Mesenchymal stem cell (in vitro differentiated cells and primary cell): Measurements from ENCODE around the gene SORBS2.

Experiments used
- DNase-seq: peaks from one replicate; pipeline ENCODE4 v3.0.0-alpha.2; 2013
- H2AFZ ChIP-seq: one replicate; pipeline ENCODE4 v1.6.1; 2013; ENCODE audit warnings: low read depth, mild to moderate bottlenecking, control low read depth, inconsistent platforms, low read length, moderate library complexity
- H2AK5ac ChIP-seq: 2 replicates; pipeline ENCODE4 v1.6.1; 2013; ENCODE audit warnings: low read length, moderate library complexity, mild to moderate bottlenecking, inconsistent platforms; ENCODE audit not compliant: severe bottlenecking
- H2BK120ac ChIP-seq: one replicate; pipeline ENCODE4 v1.6.1; 2013; ENCODE audit warnings: low read depth, mild to moderate bottlenecking, inconsistent platforms, low read length, moderate library complexity
- H2BK12ac ChIP-seq, 2 experiments: one replicate each; pipeline ENCODE4 v1.6.1; 2013; ENCODE audit warnings: inconsistent platforms in 2 of 2, low read length in 2 of 2, mild to moderate bottlenecking in 2 of 2, moderate library complexity in 2 of 2, control low read depth in 1 of 2
- H2BK15ac ChIP-seq: one replicate; pipeline ENCODE4 v1.6.1; 2013; ENCODE audit warnings: mild to moderate bottlenecking, low read depth, inconsistent platforms; ENCODE audit not compliant: poor library complexity, severe bottlenecking
- H2BK5ac ChIP-seq: 2 replicates; pipeline ENCODE4 v1.6.1; 2013; ENCODE audit warnings: low read depth, mild to moderate bottlenecking, low read length, control low read depth, inconsistent platforms; ENCODE audit not compliant: poor library complexity, severe bottlenecking
- H3K14ac ChIP-seq, 2 experiments: one replicate each; pipeline ENCODE4 v1.6.1; 2013; ENCODE audit warnings: inconsistent platforms in 2 of 2, low read length in 2 of 2, control low read depth in 1 of 2, mild to moderate bottlenecking in 1 of 2, moderate library complexity in 1 of 2
- H3K18ac ChIP-seq, 2 experiments: one replicate each; pipeline ENCODE4 v1.6.1; 2013; ENCODE audit warnings: inconsistent platforms in 2 of 2, low read length in 2 of 2, control low read depth in 1 of 2, low read depth in 1 of 2, mild to moderate bottlenecking in 1 of 2
- H3K23ac ChIP-seq, 2 experiments: one replicate each; pipeline ENCODE4 v1.6.1; 2013; ENCODE audit warnings: inconsistent platforms in 2 of 2, low read length in 2 of 2, mild to moderate bottlenecking in 2 of 2, moderate library complexity in 2 of 2, control low read depth in 1 of 2
- H3K27ac ChIP-seq: 2 replicates; pipeline ENCODE4 v1.5.1; 2013; ENCODE audit warnings: mild to moderate bottlenecking, moderate library complexity, low read length, control low read depth, inconsistent platforms; ENCODE audit not compliant: poor library complexity, severe bottlenecking
- H3K27me3 ChIP-seq, 2 experiments: 2 replicates each; pipeline versions ENCODE4 v1.6.1 to v1.7.0; 2013; ENCODE audit warnings: low read length in 2 of 2, mild to moderate bottlenecking in 2 of 2, moderate library complexity in 2 of 2, control low read depth in 1 of 2, inconsistent platforms in 1 of 2; ENCODE audit not compliant: control insufficient read depth in 1 of 2, insufficient read depth in 1 of 2
- H3K36me3 ChIP-seq, 2 experiments: 2 replicates each; pipeline versions ENCODE4 v1.6.1 to v1.7.0; 2013; ENCODE audit warnings: low read length in 2 of 2, control low read depth in 1 of 2, inconsistent platforms in 1 of 2, low read depth in 1 of 2, mild to moderate bottlenecking in 1 of 2; ENCODE audit not compliant: insufficient read depth in 2 of 2, control insufficient read depth in 1 of 2
- H3K4ac ChIP-seq, 2 experiments: one replicate each; pipeline ENCODE4 v1.6.1; 2013; ENCODE audit warnings: inconsistent platforms in 2 of 2, low read length in 2 of 2, mild to moderate bottlenecking in 2 of 2, moderate library complexity in 2 of 2, control low read depth in 1 of 2, low read depth in 1 of 2
- H3K4me1 ChIP-seq: 2 replicates; pipeline ENCODE4 v1.6.1; 2013; ENCODE audit warnings: low read depth, low read length, control low read depth; ENCODE audit not compliant: control insufficient read depth, insufficient read depth
- H3K4me2 ChIP-seq: 2 replicates; pipeline ENCODE4 v1.6.1; 2013; ENCODE audit warnings: low read length, mild to moderate bottlenecking, inconsistent platforms; ENCODE audit not compliant: poor library complexity, severe bottlenecking
- H3K4me3 ChIP-seq, 2 experiments: 2 replicates each; pipeline versions ENCODE4 v1.5.1 to v1.7.0; 2013; ENCODE audit warnings: low read length in 2 of 2, mild to moderate bottlenecking in 2 of 2, control low read depth in 1 of 2, low read depth in 1 of 2; ENCODE audit not compliant: insufficient read depth in 1 of 2
- H3K79me1 ChIP-seq: replicated peaks from 2 replicates; pipeline ENCODE4 v1.6.1; 2013; ENCODE audit warnings: mild to moderate bottlenecking, control low read depth, low read length, inconsistent platforms; ENCODE audit not compliant: poor library complexity, severe bottlenecking
- H3K9ac ChIP-seq: 2 replicates; pipeline ENCODE4 v1.7.0; 2013; ENCODE audit warnings: mild to moderate bottlenecking, low read length, moderate library complexity
- H3K9me3 ChIP-seq: 2 replicates; pipeline ENCODE4 v1.7.0; 2013; ENCODE audit warnings: mild to moderate bottlenecking, low read length; ENCODE audit not compliant: control insufficient read depth
- H4K8ac ChIP-seq: one replicate; pipeline ENCODE4 v1.6.1; 2013; ENCODE audit warnings: inconsistent platforms, mild to moderate bottlenecking, low read length, moderate library complexity
- H4K91ac ChIP-seq: one replicate; pipeline ENCODE4 v1.6.1; 2013; ENCODE audit warnings: mild to moderate bottlenecking, low read length, inconsistent platforms
- WGBS: methylation state at CpG from one replicate; pipeline ENCODE4 v1.1.7; 2013; ENCODE audit warnings: mixed read lengths; 5-methylcytosine and 5-hydroxymethylcytosine counted together

The SORBS2 gene

GRCh38 chr4:185634066-185634652 is 177.8 kb downstream of the SORBS2 start:
- H4K8ac ChIP-seq: no peak overlapping the region
- no peak overlapping the region for H2AK5ac ChIP-seq
- no peak overlapping the region for H3K18ac ChIP-seq
- no peaks in the 10 kb centered on the region for H3K4me1 ChIP-seq
- H3K79me1 ChIP-seq: no peaks in the 10 kb centered on the region
- H2BK15ac ChIP-seq: no peak overlapping the region
- H3K4me3 ChIP-seq: no peak overlapping the region
- H2BK12ac ChIP-seq: no peak overlapping the region
- 75% methylated on average over 1 of the region's 3 CpGs for WGBS
- H3K4ac ChIP-seq: no peak overlapping the region
- H4K91ac ChIP-seq: no peak overlapping the region
- no peak overlapping the region for H3K4me2 ChIP-seq
- no peak overlapping the region for H3K23ac ChIP-seq
- no peaks in the 10 kb centered on the region for H3K36me3 ChIP-seq
- no peak overlapping the region for H2BK5ac ChIP-seq
- H2BK120ac ChIP-seq: no peak overlapping the region
- no peak for DNase-seq
- no peak overlapping the region for H3K9ac ChIP-seq
- H2AFZ ChIP-seq: no peak overlapping the region
- no peaks in the 10 kb centered on the region for H3K27me3 ChIP-seq
- H3K9me3 ChIP-seq: peaks cover 8% of the 10 kb centered on the region
- no peak overlapping the region for H3K27ac ChIP-seq
- no peak overlapping the region for H3K14ac ChIP-seq

DNA sequence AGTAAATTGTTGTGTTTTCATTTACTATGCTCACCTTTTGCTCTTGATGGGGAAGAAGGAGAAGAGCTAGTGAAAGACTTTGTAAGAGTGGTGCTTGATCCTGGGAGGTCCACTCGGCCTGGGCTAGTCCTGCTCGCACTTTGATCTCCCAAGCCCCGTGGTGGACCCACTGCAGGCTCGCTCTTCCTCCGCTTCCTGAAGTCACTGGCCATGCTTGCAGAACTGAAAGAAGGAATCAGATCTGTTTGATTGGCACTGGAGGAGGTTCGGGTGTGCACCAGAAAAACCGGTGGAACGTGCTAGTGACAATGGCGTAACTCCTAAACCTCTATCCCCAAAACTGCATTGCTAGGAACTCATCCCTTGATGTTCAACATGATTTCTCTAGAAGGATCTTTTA is 185.2 kb downstream of the SORBS2 start:
- Histone ChIP-seq H2BK5ac (no peak overlapping the region), H3K27ac (no peak overlapping the region), H2BK120ac (no peak overlapping the region), H3K14ac (no peak overlapping the region), H2BK15ac (no peak overlapping the region), H3K23ac (no peak overlapping the region), H3K9me3 (no peaks in the 10 kb centered on the region), H3K4me3 (no peak overlapping the region), H3K36me3 (peaks cover 0 to 5% of the 10 kb centered on the region in 2 experiments), H3K18ac (no peak overlapping the region), H3K79me1 (no peaks in the 10 kb centered on the region), H3K4me1 (no peaks in the 10 kb centered on the region), H2AFZ (no peak overlapping the region), H4K91ac (no peak overlapping the region), H3K4ac (no peak overlapping the region), H2BK12ac (no peak overlapping the region), H3K9ac (no peak overlapping the region), H3K27me3 (no peaks in the 10 kb centered on the region), H2AK5ac (no peak overlapping the region), H4K8ac (no peak overlapping the region), H3K4me2 (no peak overlapping the region)
- WGBS: 95% methylated on average over 8 of the region's 9 CpGs
- DNase-seq: no peak

DNA sequence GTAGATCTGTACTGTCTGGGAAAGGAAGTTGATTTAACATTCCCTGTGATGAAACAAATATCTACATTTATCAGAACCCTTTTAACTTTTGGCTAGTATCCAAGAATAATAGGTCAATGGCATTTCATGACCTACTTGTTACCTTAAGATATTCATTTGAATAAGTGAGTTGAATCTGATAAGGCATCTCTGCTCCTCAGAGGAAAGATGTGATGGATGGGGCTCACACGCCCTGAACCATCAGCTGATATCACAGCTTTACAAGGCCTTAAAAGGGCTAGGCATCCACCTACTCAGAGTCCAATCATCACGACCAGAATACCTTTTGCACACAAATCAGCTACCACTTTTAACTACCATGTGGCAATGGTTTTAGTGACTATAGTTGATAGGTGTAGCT is 186.5 kb downstream of the SORBS2 start:
- H4K8ac ChIP-seq: no peak overlapping the region
- no peak overlapping the region for H2AFZ ChIP-seq
- no peaks in the 10 kb centered on the region for H3K27me3 ChIP-seq
- no peaks in the 10 kb centered on the region for H3K79me1 ChIP-seq
- no peak overlapping the region for H2BK120ac ChIP-seq
- H3K4me3 ChIP-seq: no peak overlapping the region
- H2BK15ac ChIP-seq: no peak overlapping the region
- WGBS: 83% methylated on average over 1 of the region's 2 CpGs
- no peak overlapping the region for H2AK5ac ChIP-seq
- no peak overlapping the region for H2BK5ac ChIP-seq
- no peak overlapping the region for H3K27ac ChIP-seq
- no peak overlapping the region for H3K23ac ChIP-seq
- H3K14ac ChIP-seq: no peak overlapping the region
- H3K4me1 ChIP-seq: no peaks in the 10 kb centered on the region
- no peak overlapping the region for H3K18ac ChIP-seq
- H3K36me3 ChIP-seq: peaks cover 0 to 5% of the 10 kb centered on the region in 2 experiments
- no peak overlapping the region for H3K4ac ChIP-seq
- H3K4me2 ChIP-seq: no peak overlapping the region
- no peaks in the 10 kb centered on the region for H3K9me3 ChIP-seq
- H3K9ac ChIP-seq: no peak overlapping the region
- no peak for DNase-seq
- no peak overlapping the region for H2BK12ac ChIP-seq
- H4K91ac ChIP-seq: no peak overlapping the region

GRCh38 chr4:185624259-185624589 is 187.8 kb downstream of the SORBS2 start:
- H3K4me3 ChIP-seq: no peak overlapping the region
- no peak overlapping the region for H3K23ac ChIP-seq
- no peak overlapping the region for H2BK15ac ChIP-seq
- no peak overlapping the region for H2AFZ ChIP-seq
- no peak overlapping the region for H3K4me2 ChIP-seq
- H3K4me1 ChIP-seq: no peaks in the 10 kb centered on the region
- H3K36me3 ChIP-seq: peaks cover 0 to 5% of the 10 kb centered on the region in 2 experiments
- no peak overlapping the region for H2BK120ac ChIP-seq
- H3K27me3 ChIP-seq: no peaks in the 10 kb centered on the region
- H3K4ac ChIP-seq: no peak overlapping the region
- no peak overlapping the region for H2AK5ac ChIP-seq
- H4K8ac ChIP-seq: no peak overlapping the region
- no peak for DNase-seq
- H3K18ac ChIP-seq: no peak overlapping the region
- H4K91ac ChIP-seq: no peak overlapping the region
- no peak overlapping the region for H3K14ac ChIP-seq
- H3K9ac ChIP-seq: no peak overlapping the region
- no peaks in the 10 kb centered on the region for H3K9me3 ChIP-seq
- H3K27ac ChIP-seq: no peak overlapping the region
- 91% methylated on average over 10 of the region's 10 CpGs for WGBS
- no peak overlapping the region for H2BK12ac ChIP-seq
- H3K79me1 ChIP-seq: no peaks in the 10 kb centered on the region
- H2BK5ac ChIP-seq: no peak overlapping the region
